SK-N-SH (cell line): ENCODE results near the gene EP300.

Experiments used
- RFX5 ChIP-seq: IDR thresholded peaks from 2 replicates; pipeline ENCODE4 v1.6.1; 2012; ENCODE audit warnings: mild to moderate bottlenecking, improper control_type of control experiment, low read length
- SMC3 ChIP-seq: IDR thresholded peaks from 2 replicates; pipeline ENCODE4 v1.6.1; 2012; ENCODE audit warnings: low read depth, low read length, improper control_type of control experiment
- TAF1 ChIP-seq: IDR thresholded peaks from 2 replicates; pipeline ENCODE4 v1.6.1; 2012; ENCODE audit warnings: low read depth, mild to moderate bottlenecking, low read length, moderate library complexity, borderline replicate concordance
- TF ChIP-seq, protein P1 (sequence below): fragments of 200-600 bp; sonication (generic); IDR thresholded peaks from 2 replicates; pipeline ENCODE4 v1.6.1; 2017; ENCODE audit warnings: antibody characterized with exemption, mild to moderate bottlenecking, moderate library complexity

DNA sequence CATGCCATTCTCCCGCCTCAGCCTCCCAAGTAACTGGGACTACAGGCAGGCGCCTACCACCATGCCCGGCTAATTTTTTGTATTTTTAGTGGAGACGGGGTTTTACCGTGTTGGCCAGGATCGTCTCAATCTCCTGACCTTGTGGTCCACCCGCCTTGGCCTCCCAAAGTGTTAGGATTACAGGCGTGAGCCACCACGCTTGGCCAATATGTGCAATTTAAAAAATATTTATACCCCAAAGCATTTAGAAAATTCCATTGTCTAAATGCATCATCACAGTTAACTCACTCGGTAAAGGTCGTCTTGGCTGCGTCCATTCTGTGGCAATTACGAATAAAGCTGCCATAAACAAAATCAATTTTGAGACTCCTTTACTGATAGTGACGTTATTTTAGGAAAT is 36.2 kb downstream of the EP300 start:
- TF ChIP-seq RFX5 (no peak), TAF1 (no peak), SMC3 (no peak)
- TF ChIP-seq, protein P1, sequence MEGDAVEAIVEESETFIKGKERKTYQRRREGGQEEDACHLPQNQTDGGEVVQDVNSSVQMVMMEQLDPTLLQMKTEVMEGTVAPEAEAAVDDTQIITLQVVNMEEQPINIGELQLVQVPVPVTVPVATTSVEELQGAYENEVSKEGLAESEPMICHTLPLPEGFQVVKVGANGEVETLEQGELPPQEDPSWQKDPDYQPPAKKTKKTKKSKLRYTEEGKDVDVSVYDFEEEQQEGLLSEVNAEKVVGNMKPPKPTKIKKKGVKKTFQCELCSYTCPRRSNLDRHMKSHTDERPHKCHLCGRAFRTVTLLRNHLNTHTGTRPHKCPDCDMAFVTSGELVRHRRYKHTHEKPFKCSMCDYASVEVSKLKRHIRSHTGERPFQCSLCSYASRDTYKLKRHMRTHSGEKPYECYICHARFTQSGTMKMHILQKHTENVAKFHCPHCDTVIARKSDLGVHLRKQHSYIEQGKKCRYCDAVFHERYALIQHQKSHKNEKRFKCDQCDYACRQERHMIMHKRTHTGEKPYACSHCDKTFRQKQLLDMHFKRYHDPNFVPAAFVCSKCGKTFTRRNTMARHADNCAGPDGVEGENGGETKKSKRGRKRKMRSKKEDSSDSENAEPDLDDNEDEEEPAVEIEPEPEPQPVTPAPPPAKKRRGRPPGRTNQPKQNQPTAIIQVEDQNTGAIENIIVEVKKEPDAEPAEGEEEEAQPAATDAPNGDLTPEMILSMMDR: no peak
